Activated naive CD4-positive, alpha-beta T cell treated with anti-CD3 and anti-CD28 coated beads for 36 hours (primary cell): ENCODE results near the gene PPM1N. TPM values are rescaled to one million over a fixed set of nuclear protein-coding genes. Genes with fewer than 3 reads are reported as not detected.

Source experiments
- CTCF ChIA-PET: fragments of 350-600 bp; sonication (Branson Sonifier 250); formaldehyde crosslinking; loops from one replicate; lab custom pipeline; 2021; ENCODE audit warnings: antibody characterized with exemption; lab: Charles Lee
- DNase-seq: peaks from one replicate; pipeline ENCODE4 v3.0.0-alpha.2; 2020
- H3K27ac Mint-ChIP-seq: one replicate; pipeline ENCODE4 v1.8.0; 2021; ENCODE audit warnings: mild to moderate bottlenecking, mixed read lengths
- H3K27me3 Mint-ChIP-seq: one replicate; pipeline ENCODE4 v1.8.0; 2021; ENCODE audit warnings: low read depth, mixed read lengths
- H3K36me3 Mint-ChIP-seq: one replicate; pipeline ENCODE4 v1.8.0; 2021; ENCODE audit warnings: low read depth, mixed read lengths
- H3K4me1 Mint-ChIP-seq: one replicate; pipeline ENCODE4 v1.8.0; 2021; ENCODE audit warnings: low read depth, mixed read lengths
- H3K4me3 Mint-ChIP-seq: one replicate; pipeline ENCODE4 v1.8.0; 2021; ENCODE audit warnings: mild to moderate bottlenecking, moderate library complexity, mixed read lengths
- H3K9me3 Mint-ChIP-seq: one replicate; pipeline ENCODE4 v1.8.0; 2021; ENCODE audit warnings: mixed read lengths
- intact Hi-C: fragments of 100-400 bp; cut with micrococcal nuclease; formaldehyde crosslinking; loops from one replicate; pipeline ENCODE4 v1.15.1; 2023
- total RNA-seq, 2 experiments: library from RNA; stranded (reverse); gene quantifications; one replicate each; pipeline ENCODE4 v1.2.3, GENCODE V29; 2021

Gene PPM1N, protein sequence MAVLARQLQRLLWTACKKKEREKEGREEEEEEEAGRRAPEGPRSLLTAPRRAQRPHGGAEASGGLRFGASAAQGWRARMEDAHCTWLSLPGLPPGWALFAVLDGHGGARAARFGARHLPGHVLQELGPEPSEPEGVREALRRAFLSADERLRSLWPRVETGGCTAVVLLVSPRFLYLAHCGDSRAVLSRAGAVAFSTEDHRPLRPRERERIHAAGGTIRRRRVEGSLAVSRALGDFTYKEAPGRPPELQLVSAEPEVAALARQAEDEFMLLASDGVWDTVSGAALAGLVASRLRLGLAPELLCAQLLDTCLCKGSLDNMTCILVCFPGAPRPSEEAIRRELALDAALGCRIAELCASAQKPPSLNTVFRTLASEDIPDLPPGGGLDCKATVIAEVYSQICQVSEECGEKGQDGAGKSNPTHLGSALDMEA
- 1 to 10 TPM; 2.3 to 2.5 TPM for total RNA-seq

DNA sequence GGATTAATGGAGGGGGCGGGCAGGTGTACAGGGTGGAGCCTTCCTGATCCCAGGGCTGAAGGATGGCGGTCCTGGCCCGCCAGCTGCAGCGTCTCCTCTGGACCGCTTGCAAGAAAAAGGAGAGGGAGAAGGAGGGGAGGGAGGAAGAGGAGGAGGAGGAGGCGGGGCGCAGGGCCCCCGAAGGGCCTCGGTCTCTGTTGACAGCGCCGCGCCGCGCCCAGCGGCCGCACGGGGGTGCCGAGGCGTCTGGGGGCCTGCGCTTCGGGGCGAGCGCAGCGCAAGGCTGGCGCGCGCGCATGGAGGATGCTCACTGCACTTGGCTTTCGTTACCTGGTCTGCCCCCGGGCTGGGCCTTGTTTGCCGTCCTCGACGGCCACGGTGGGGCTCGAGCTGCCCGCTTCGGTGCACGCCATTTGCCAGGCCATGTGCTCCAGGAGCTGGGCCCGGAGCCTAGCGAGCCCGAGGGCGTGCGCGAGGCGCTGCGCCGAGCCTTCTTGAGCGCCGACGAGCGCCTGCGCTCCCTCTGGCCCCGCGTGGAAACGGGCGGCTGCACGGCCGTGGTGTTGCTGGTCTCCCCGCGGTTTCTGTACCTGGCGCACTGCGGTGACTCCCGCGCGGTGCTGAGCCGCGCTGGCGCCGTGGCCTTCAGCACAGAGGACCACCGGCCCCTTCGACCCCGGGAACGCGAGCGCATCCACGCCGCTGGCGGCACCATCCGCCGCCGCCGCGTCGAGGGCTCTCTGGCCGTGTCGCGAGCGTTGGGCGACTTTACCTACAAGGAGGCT lies at the start of gene PPM1N:
PPM1N (plus strand) TSS at position 33 of the 785 bp plus-strand sequence; CDS start at position 63, 30 bp downstream.
- Mint-ChIP-seq H3K27me3 (peaks cover 21% of the 10 kb centered on the region), H3K9me3 (no peaks in the 10 kb centered on the region), H3K4me1 (peaks cover 26% of the 10 kb centered on the region), H3K27ac (no peak within 1 kb of the TSS), H3K36me3 (no peaks in the 10 kb centered on the region), H3K4me3 (peak within 1 kb of the TSS; percentile 72)
- peak; percentile 58 for DNase-seq
- CTCF ChIA-PET: interaction anchor here (0.6 to 5.2 kb wide), 4 partner anchors 13 to 132 kb away, joined by 3 to 54 read pairs (median 4); no protein-coding TSS in a partner anchor
- intact Hi-C loops: no loop called here

DNA sequence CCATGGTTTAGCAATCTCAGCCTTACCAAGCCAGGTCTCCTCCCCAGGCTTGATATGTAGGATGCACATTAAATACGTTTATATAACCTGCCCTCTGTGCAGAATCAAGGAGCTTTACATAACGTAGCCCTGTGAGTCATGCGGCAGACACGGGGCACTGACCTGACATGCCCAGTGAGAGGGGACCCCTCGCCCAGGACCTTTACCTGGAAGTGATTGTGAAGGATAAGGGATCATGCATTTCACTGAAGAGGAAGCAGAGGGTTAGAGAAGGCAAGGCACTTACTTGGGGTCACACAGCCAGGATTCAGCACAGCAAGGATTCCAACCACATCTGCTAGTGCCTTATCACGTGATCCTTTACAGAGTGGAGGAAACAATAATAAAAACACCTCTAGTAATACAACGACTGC lies 49.4 kb upstream of the PPM1N start:
- DNase-seq: no peak

DNA sequence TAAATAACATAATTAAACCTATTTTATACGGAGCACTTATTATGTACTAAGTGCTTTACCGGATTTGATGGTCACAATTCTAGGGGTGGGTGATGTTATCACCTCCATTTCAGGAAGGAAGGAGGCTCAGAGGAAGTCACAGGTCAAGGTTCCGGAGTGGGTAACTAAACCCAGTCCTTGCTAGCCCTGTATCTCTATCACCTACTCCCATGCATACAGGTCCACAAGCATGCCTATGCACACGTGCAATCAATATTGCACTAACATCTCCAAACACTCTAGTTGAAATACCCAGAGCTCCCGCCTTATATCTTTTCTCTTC lies 48.3 kb upstream of the PPM1N start:
- intact Hi-C loops: loop anchor here (1.0 to 2.0 kb wide), 4 partner anchors 8 to 219 kb away; partner anchors contain the start of gene GIPR
- H3K4me1 Mint-ChIP-seq: peaks cover 22% of the 10 kb centered on the region
- DNase-seq: peak; percentile 15
- H3K4me3 Mint-ChIP-seq: peak overlapping the region; percentile 94
- no peaks in the 10 kb centered on the region for H3K36me3 Mint-ChIP-seq
- H3K27ac Mint-ChIP-seq: peak overlapping the region; percentile 89
- no peaks in the 10 kb centered on the region for H3K9me3 Mint-ChIP-seq
- H3K27me3 Mint-ChIP-seq: no peaks in the 10 kb centered on the region
- CTCF ChIA-PET: interaction anchor here (1.4 to 17.6 kb wide), 3 partner anchors 11 to 35 kb away, joined by 5 to 351 read pairs (median 16); partner anchors contain the start of gene FOSB

More for the DNA sequence above, 49.4 kb upstream of the PPM1N start:
- H3K27me3 Mint-ChIP-seq: no peaks in the 10 kb centered on the region
- H3K27ac Mint-ChIP-seq: peak overlapping the region; percentile 12
- H3K4me3 Mint-ChIP-seq: peak overlapping the region; percentile 29
- intact Hi-C loops: loop anchor here (10.0 kb wide), 1 partner anchor 196 kb away; no protein-coding TSS in a partner anchor
- H3K4me1 Mint-ChIP-seq: peaks cover 31% of the 10 kb centered on the region
- H3K36me3 Mint-ChIP-seq: no peaks in the 10 kb centered on the region
- CTCF ChIA-PET: interaction anchor here (0.7 to 17.6 kb wide), 4 partner anchors 9 to 36 kb away, joined by 3 to 351 read pairs (median 10); partner anchors contain the start of gene FOSB
- no peaks in the 10 kb centered on the region for H3K9me3 Mint-ChIP-seq

DNA sequence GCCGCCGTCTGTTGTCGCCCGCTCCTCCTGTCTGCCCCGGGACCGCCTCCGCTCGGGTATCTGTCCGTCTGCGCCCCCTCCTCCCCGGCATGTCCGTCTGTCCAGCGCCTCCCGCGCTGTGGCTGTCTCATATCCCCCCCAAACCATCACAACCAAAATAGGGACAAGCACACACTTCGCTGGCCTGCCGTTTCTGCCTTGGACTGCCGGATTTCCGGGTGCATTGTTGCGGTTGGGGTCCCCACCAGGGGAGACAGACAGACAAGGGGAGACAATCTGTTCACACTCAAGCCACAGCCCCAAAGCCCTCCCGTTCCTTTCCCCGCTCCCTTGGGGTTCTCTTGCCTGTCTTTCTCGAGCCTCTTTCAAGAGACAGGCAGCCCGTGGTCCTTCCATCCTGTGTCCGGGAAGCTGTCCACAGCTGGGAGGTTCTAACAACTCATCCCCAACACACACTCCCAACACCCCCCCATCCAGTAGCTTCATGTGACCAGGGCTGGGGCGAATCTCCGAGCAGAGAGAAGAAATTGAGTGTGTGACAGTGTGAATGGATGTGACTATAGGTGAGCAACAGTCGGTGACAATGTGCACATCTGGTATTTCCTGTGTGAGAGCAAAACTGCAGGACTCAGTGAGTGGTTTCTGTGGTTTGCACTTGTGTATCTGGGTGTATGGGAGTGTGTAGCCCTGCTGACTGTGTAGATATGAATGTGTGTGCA lies 47.0 kb upstream of the PPM1N start:
- CTCF ChIA-PET: interaction anchor here (2.9 kb wide), 1 partner anchor 12 kb away, joined by 9 read pairs; no protein-coding TSS in a partner anchor
- intact Hi-C loops: loop anchor here (2.0 kb wide), 1 partner anchor 218 kb away; the partner anchor contains the start of gene GIPR
- peak overlapping the region; percentile 65 for H3K4me3 Mint-ChIP-seq
- H3K9me3 Mint-ChIP-seq: no peaks in the 10 kb centered on the region
- no peaks in the 10 kb centered on the region for H3K27me3 Mint-ChIP-seq
- no peak overlapping the region for H3K27ac Mint-ChIP-seq
- DNase-seq: peak; percentile 50
- no peaks in the 10 kb centered on the region for H3K36me3 Mint-ChIP-seq
- peaks cover 33% of the 10 kb centered on the region for H3K4me1 Mint-ChIP-seq

DNA sequence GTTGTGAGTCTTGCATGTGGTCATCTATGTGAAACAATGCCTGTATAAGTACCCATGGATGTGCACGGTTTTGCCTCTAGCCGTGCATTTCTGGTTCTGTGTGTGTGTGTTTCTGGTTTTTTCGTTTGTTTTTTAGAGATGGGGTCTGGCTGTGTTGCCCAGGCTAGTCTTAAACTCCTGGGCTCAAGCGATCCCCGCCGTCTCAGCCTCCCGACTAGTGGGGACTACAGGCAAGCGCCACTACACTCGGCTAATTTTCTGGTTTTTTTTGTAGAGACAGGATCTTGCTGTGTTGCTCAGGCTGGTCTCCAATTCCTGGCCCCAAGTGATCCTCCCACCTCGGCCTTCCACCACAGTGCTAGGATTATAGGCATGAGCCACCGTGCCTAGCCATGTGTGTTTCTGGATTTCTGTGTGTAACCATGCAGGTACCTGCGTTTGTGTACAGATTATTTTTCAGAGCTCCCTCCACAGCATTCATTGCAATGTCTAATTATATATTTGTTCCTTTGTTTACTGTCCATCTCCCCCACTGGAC lies 46.3 kb upstream of the PPM1N start:
- Mint-ChIP-seq H3K9me3 (no peaks in the 10 kb centered on the region), H3K27me3 (no peaks in the 10 kb centered on the region), H3K27ac (no peak overlapping the region), H3K36me3 (no peaks in the 10 kb centered on the region), H3K4me1 (peaks cover 36% of the 10 kb centered on the region), H3K4me3 (peak overlapping the region; percentile 65)
- CTCF ChIA-PET: interaction anchor here (1.3 to 2.9 kb wide), 3 partner anchors 12 to 33 kb away, joined by 3 to 9 read pairs (median 4); partner anchors contain the start of gene FOSB
- intact Hi-C loops: loop anchor here (2.0 kb wide), 1 partner anchor 217 kb away; the partner anchor contains the start of gene GIPR
- DNase-seq: no peak

DNA sequence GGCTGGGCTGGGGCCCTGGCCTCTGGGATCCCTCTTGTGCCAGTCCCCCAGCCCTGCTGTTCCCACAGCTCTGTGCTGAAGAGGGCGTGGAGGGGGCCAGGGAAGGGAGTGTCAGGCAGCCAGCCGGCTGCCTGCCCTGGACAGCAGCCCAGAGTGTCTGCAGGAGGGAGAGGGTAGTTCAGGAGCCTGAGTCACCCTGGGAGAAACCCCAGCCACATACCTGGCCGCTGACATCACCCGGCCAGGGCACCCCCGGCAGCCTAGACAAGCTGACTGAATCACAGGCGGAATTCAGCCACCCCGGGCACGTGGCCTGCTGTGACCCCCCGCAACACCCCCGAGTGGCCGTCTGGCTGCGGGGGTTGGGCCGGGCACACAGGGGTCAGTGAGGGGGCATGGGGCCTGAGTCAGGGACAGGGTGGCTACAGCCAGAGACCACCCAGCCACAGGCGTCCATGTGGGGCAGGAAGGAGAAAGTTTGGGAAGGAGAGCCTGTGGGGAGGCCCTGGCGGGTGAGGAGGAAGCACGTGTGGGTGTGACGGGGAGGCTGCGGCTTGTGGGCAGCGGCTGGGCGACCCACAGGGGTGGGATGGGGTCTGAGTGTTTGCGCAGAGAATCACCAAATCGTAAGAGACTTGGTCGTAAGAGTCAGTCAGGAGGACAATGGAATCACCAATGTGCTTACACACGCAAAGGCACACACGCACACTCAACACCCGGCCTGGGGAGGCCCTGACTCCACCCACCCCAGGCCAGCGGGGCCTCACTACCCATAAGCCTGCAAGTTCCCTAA lies 42.3 kb upstream of the PPM1N start:
- H3K4me1 Mint-ChIP-seq: peaks cover 25% of the 10 kb centered on the region
- intact Hi-C loops: no loop called here
- H3K27me3 Mint-ChIP-seq: peaks cover 2% of the 10 kb centered on the region
- H3K27ac Mint-ChIP-seq: no peak overlapping the region
- H3K4me3 Mint-ChIP-seq: no peak overlapping the region
- no peaks in the 10 kb centered on the region for H3K9me3 Mint-ChIP-seq
- H3K36me3 Mint-ChIP-seq: no peaks in the 10 kb centered on the region
- DNase-seq: peak; percentile 79
- CTCF ChIA-PET: interaction anchor here (1.2 to 1.9 kb wide), 2 partner anchors 17 to 23 kb away, joined by 7 to 12 read pairs; no protein-coding TSS in a partner anchor

DNA sequence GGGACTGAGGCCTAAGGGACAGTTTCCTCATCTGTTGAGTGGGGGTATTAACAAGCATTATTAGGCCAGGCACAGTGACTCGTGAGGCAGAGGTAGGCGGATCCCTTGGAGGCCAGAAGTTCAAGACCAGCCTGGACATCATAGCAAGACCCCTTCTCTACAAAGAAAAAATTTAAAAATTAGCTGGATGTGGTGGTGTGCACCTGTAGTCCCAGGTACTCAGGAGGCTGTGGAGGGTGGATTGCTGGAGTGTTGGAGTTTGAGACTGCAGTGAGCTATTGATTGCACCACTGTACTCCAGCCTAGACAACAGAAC lies 41.8 kb upstream of the PPM1N start:
- Mint-ChIP-seq H3K27me3 (peaks cover 2% of the 10 kb centered on the region), H3K27ac (no peak overlapping the region), H3K9me3 (no peaks in the 10 kb centered on the region), H3K4me1 (peaks cover 21% of the 10 kb centered on the region), H3K36me3 (no peaks in the 10 kb centered on the region), H3K4me3 (no peak overlapping the region)
- CTCF ChIA-PET: interaction anchor here (1.2 to 1.9 kb wide), 2 partner anchors 17 to 22 kb away, joined by 7 to 12 read pairs; no protein-coding TSS in a partner anchor
- intact Hi-C loops: no loop called here
- DNase-seq: no peak

DNA sequence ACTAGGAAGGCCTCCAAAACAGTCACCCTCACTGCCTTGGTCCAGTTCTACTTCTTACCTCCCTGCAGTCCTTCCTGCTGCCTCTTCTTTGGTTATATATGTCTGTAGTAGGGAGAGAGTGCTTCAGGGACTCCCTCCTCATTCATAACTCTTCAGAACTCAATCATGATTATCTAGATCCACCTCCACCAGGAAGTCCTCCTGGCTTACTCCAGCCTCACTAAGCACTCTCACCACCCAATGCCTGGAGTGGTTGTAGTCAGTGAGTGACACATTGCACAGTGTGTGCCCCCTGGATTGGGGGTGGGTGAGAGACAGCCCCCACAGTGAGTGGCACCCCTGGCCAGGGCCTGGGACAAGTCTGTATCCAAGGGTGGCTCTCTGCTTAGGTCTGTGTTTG lies 40.5 kb upstream of the PPM1N start:
- Mint-ChIP-seq H3K27ac (no peak overlapping the region), H3K27me3 (peaks cover 2% of the 10 kb centered on the region), H3K4me3 (no peak overlapping the region), H3K9me3 (no peaks in the 10 kb centered on the region), H3K36me3 (no peaks in the 10 kb centered on the region), H3K4me1 (peaks cover 14% of the 10 kb centered on the region)
- CTCF ChIA-PET: interaction anchor here (0.9 kb wide), 1 partner anchor 9 kb away, joined by 3 read pairs; no protein-coding TSS in a partner anchor
- no peak for DNase-seq
- intact Hi-C loops: no loop called here

DNA sequence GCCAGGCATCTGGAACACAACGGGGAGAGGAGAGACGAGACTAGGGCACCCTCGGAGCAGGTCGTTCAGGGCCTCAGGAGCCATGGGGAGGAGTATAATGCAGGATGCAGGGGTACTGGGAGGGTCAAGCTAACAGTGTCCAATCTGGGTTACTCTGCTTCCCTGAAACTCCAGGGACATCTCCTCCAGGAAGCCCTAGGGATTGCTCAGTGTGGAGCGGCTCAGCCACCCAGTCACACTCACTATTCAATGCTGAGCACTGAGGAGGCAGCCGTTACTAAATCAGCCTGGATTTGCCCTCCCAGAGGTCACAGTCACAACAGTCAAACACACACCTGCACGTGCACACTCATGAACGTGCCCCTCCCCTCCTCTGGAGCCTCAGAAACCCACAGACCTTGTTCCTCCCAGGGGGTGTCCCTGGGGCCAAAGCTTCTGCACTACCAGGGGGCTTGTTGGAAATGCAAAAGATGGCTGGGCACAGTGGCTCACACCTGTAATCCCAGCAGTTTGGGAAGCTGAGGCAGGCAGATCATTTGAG lies 37.4 kb upstream of the PPM1N start:
- H3K9me3 Mint-ChIP-seq: no peaks in the 10 kb centered on the region
- no peak for DNase-seq
- H3K27ac Mint-ChIP-seq: no peak overlapping the region
- CTCF ChIA-PET: interaction anchor here (3.4 kb wide), 1 partner anchor 22 kb away, joined by 12 read pairs; no protein-coding TSS in a partner anchor
- peaks cover 10% of the 10 kb centered on the region for H3K27me3 Mint-ChIP-seq
- H3K36me3 Mint-ChIP-seq: no peaks in the 10 kb centered on the region
- no peak overlapping the region for H3K4me3 Mint-ChIP-seq
- intact Hi-C loops: no loop called here
- peaks cover 7% of the 10 kb centered on the region for H3K4me1 Mint-ChIP-seq

DNA sequence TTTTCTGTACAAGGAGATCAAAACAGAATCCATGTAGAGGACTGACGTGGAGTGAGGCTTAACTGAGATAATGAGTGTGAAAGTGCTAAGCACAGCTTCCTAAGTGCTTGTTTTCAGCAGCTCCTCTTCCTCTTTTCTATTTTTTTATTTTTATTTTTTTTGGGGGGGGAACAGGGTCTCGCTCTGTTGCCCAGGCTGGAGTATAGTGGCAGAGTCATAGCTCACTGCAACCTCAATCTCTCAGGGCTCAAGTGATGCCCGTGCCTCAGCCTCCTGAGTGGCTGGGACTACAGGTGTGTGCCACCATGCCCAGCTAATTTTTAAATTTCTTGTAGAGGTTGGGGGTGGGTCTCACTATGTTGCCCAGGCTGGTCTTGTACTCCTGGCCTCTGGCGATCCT lies 36.1 kb upstream of the PPM1N start:
- Mint-ChIP-seq H3K9me3 (no peaks in the 10 kb centered on the region), H3K36me3 (no peaks in the 10 kb centered on the region), H3K27me3 (peaks cover 10% of the 10 kb centered on the region), H3K4me3 (no peak overlapping the region), H3K27ac (no peak overlapping the region), H3K4me1 (peaks cover 3% of the 10 kb centered on the region)
- intact Hi-C loops: no loop called here
- no peak for DNase-seq
- CTCF ChIA-PET: interaction anchor here (1.8 to 3.4 kb wide), 2 partner anchors 8 to 23 kb away, joined by 5 to 12 read pairs; no protein-coding TSS in a partner anchor
